Breast epithelium (tissue), 3 donors: ENCODE measurements around the gene TTLL11.

ENCODE experiments used
- POLR2A ChIP-seq: fragments of 450-650 bp; IDR thresholded peaks from one replicate; pipeline ENCODE4 v1.6.1; 2016; ENCODE audit warnings: antibody characterized with exemption, mild to moderate bottlenecking, moderate library complexity
- POLR2AphosphoS5 ChIP-seq, 3 donors: sonication (generic); formaldehyde crosslinking; IDR thresholded peaks; one replicate each; pipeline ENCODE4 v1.6.1; 2017; ENCODE audit warnings: antibody characterized with exemption in 3 of 3
- TF ChIP-seq, protein P1 (sequence below), 3 donors: fragments of 450-650 bp; IDR thresholded peaks; one replicate each; pipeline ENCODE4 v1.5.1; 2016 to 2017; ENCODE audit warnings: antibody characterized with exemption in 3 of 3, mild to moderate bottlenecking in 3 of 3, moderate library complexity in 3 of 3

DNA sequence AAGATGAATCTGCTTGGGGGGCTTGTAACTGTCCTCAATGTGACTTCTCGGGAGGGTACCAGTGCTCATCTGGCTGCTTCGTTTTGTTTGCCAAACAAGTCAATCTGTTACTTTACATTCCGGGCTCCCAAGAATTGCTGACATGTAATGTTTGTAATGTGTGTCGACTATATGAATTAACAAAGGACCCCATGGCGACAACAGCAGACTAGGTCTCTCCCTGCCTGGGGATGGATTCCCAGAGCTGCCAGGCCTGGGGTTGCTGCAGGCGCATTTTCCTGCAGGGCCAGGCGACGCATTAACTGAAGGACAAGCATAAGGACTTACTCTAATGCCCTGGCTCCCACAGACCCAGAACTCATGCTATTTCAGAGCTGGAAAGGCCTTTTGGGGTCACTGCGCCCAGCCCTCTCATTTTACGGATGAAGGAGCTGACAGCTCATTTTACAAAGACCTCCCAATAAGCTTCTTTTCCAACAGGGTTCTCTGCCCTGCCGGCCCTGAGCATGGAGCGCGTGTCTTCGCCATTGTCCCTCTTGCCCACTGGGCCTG lies 214.8 kb downstream of the TTLL11 start:
- TF ChIP-seq POLR2A (no peak), POLR2AphosphoS5 (IDR thresholded peaks at IDR 0.05) (no peak)
- TF ChIP-seq, protein P1, sequence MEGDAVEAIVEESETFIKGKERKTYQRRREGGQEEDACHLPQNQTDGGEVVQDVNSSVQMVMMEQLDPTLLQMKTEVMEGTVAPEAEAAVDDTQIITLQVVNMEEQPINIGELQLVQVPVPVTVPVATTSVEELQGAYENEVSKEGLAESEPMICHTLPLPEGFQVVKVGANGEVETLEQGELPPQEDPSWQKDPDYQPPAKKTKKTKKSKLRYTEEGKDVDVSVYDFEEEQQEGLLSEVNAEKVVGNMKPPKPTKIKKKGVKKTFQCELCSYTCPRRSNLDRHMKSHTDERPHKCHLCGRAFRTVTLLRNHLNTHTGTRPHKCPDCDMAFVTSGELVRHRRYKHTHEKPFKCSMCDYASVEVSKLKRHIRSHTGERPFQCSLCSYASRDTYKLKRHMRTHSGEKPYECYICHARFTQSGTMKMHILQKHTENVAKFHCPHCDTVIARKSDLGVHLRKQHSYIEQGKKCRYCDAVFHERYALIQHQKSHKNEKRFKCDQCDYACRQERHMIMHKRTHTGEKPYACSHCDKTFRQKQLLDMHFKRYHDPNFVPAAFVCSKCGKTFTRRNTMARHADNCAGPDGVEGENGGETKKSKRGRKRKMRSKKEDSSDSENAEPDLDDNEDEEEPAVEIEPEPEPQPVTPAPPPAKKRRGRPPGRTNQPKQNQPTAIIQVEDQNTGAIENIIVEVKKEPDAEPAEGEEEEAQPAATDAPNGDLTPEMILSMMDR (IDR thresholded peaks at IDR 0.05), result no peak
